MM.1S (cell line): ENCODE measurements around the gene CHN1.

Source experiments
- EZH2 ChIP-seq: fragments of 300-600 bp; sonication (generic); optimal IDR thresholded peaks from 2 replicates; pipeline ENCODE3; 2017; ENCODE audit warnings: low read depth, mild to moderate bottlenecking, antibody characterized with exemption, low read length, mixed read lengths
- EZH2phosphoT487 ChIP-seq: fragments of 300-600 bp; sonication (generic); IDR thresholded peaks from 2 replicates; pipeline ENCODE4 v1.6.1; 2018; ENCODE audit warnings: antibody characterized with exemption, low read length
- TF ChIP-seq, protein P1 (sequence below): fragments of 300-600 bp; sonication (generic); IDR thresholded peaks from 2 replicates; pipeline ENCODE4 v1.5.1; 2016; ENCODE audit warnings: antibody characterized with exemption, low read length, mixed read lengths

DNA sequence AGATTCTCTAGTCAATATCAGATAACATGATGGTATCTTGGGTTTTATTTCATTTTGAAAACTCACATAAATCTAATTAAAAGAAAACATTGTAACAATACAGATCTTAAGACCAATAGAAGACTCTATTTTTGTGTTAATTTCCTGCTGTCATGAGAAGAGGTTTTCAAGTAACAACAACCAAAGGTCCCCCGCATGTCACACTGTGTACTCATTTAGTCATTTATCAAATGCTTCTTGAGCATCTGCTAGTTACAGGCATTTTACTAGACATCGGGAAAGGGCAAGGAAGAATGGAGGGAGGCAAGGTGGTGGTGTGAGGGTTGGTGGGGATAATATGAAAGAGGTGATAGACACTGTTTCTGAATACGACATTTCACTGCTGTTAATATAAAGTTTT is 163.2 kb downstream of the CHN1 start:
- TF ChIP-seq, protein P1, sequence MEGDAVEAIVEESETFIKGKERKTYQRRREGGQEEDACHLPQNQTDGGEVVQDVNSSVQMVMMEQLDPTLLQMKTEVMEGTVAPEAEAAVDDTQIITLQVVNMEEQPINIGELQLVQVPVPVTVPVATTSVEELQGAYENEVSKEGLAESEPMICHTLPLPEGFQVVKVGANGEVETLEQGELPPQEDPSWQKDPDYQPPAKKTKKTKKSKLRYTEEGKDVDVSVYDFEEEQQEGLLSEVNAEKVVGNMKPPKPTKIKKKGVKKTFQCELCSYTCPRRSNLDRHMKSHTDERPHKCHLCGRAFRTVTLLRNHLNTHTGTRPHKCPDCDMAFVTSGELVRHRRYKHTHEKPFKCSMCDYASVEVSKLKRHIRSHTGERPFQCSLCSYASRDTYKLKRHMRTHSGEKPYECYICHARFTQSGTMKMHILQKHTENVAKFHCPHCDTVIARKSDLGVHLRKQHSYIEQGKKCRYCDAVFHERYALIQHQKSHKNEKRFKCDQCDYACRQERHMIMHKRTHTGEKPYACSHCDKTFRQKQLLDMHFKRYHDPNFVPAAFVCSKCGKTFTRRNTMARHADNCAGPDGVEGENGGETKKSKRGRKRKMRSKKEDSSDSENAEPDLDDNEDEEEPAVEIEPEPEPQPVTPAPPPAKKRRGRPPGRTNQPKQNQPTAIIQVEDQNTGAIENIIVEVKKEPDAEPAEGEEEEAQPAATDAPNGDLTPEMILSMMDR, result no peak
- TF ChIP-seq EZH2, result no peak
- TF ChIP-seq EZH2phosphoT487, result no peak
